NCI-H345 (cell line): ENCODE results near the gene ACAD10.
A peak's percentile ranks its signal among the peaks of the same experiment; 100 is the strongest.
"Not testable (repeated sequence)": the region's sequence is repeated elsewhere in the genome, so short reads cannot be mapped to it uniquely, and the experiment has no call there.

ENCODE experiments used
- DNase-seq: peaks from one replicate; lab custom pipeline; 2025; lab: John Stamatoyannopoulos, UW

Gene ACAD10

GRCh38 chr12:111753144-111753881, 67.5 kb downstream of the ACAD10 start:
- DNase-seq = peak; percentile 13

GRCh38 chr12:111754671-111755070, 68.8 kb downstream of the ACAD10 start:
- no peak for DNase-seq

- DNase-seq = no peak
Measured at GRCh38 chr12:111756196-111756595, 70.3 kb downstream of the ACAD10 start.

- DNase-seq = no peak
Measured at GRCh38 chr12:111756681-111757080, 70.8 kb downstream of the ACAD10 start.

- no peak for DNase-seq
Measured at GRCh38 chr12:111757361-111758119, 71.7 kb downstream of the ACAD10 start.

GRCh38 chr12:111758120-111758561, 72.3 kb downstream of the ACAD10 start:
- DNase-seq = no peak

- DNase-seq = no peak
Measured at GRCh38 chr12:111759271-111759670, 73.4 kb downstream of the ACAD10 start.

GRCh38 chr12:111759991-111760390, 74.1 kb downstream of the ACAD10 start:
- no peak for DNase-seq

- DNase-seq = no peak
Measured at GRCh38 chr12:111761099-111761498, 75.2 kb downstream of the ACAD10 start.

- no peak for DNase-seq
Measured at GRCh38 chr12:111761706-111762105, 75.9 kb downstream of the ACAD10 start.

GRCh38 chr12:111763552-111763951, 77.7 kb downstream of the ACAD10 start:
- not testable (repeated sequence) for DNase-seq

- no peak for DNase-seq
Measured at GRCh38 chr12:111764120-111764821, 78.4 kb downstream of the ACAD10 start.

GRCh38 chr12:111766608-111767361, 80.9 kb downstream of the ACAD10 start, which contains the start of gene ALDH2:
Gene ALDH2 (plus strand): TSS chr12:111766933. CDS start chr12:111766983, 50 bp downstream.
- peak; percentile 66 for DNase-seq

GRCh38 chr12:111767362-111768158, 81.7 kb downstream of the ACAD10 start:
- peak; percentile 20 for DNase-seq

GRCh38 chr12:111768159-111768895, 82.5 kb downstream of the ACAD10 start:
- peak; percentile 39 for DNase-seq

GRCh38 chr12:111769599-111769998, 83.7 kb downstream of the ACAD10 start:
- DNase-seq = no peak

- DNase-seq = no peak
Measured at GRCh38 chr12:111773801-111774551, 88.1 kb downstream of the ACAD10 start.

GRCh38 chr12:111775205-111776193, 89.6 kb downstream of the ACAD10 start:
- no peak for DNase-seq
